ENCODE measurements around the gene CD200.

DNA sequence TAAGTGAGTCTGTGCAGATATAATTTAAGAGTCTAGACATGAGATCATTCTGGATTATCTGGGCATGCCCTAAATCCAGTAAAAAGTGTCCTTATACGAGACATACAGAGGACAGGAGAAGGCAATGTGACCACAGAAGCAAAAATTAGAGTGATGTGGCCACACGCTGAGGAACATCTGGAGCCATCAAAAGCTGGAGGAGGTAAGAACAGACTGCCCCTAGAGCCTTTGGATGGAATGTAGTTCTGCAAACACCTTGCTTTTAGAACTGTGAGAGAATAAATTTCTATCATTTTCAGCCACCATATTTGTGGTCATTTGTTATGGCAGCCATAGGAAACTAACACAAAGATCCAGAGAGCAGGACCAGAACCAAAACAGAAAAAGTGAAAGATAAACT is 41.0 kb downstream of the CD200 start:
- TF ChIP-seq, protein P1, sequence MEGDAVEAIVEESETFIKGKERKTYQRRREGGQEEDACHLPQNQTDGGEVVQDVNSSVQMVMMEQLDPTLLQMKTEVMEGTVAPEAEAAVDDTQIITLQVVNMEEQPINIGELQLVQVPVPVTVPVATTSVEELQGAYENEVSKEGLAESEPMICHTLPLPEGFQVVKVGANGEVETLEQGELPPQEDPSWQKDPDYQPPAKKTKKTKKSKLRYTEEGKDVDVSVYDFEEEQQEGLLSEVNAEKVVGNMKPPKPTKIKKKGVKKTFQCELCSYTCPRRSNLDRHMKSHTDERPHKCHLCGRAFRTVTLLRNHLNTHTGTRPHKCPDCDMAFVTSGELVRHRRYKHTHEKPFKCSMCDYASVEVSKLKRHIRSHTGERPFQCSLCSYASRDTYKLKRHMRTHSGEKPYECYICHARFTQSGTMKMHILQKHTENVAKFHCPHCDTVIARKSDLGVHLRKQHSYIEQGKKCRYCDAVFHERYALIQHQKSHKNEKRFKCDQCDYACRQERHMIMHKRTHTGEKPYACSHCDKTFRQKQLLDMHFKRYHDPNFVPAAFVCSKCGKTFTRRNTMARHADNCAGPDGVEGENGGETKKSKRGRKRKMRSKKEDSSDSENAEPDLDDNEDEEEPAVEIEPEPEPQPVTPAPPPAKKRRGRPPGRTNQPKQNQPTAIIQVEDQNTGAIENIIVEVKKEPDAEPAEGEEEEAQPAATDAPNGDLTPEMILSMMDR (IDR thresholded peaks at IDR 0.05): no peak
- TF ChIP-seq ZFX (IDR thresholded peaks at IDR 0.05; ENCODE audit: borderline replicate concordance): no peak
